SK-N-SH (cell line): ENCODE results near the gene TBC1D13. TPM values are rescaled to one million over a fixed set of nuclear protein-coding genes. Genes with fewer than 3 reads are reported as not detected.

Experiments
- CTCF ChIA-PET: fragments of 300-600, 350-600 bp; formaldehyde crosslinking; extraction: SDS; loops from one replicate; lab custom pipeline; 2021; lab: Yijun Ruan, JAX
- POLR2A ChIA-PET: fragments of 350-600 bp; sonication (Branson Sonifier 250); formaldehyde crosslinking; extraction: SDS; loops from one replicate; lab custom pipeline; 2020; ENCODE audit warnings: antibody characterized with exemption, inconsistent platforms; lab: Yijun Ruan, JAX
- DNase-seq: peaks from one replicate; pipeline ENCODE4 v3.0.0; 2012
- H2AFZ ChIP-seq: fragments of 200-600 bp; sonication (generic); 2 replicates; pipeline ENCODE4 v1.8.1; 2016; ENCODE audit warnings: antibody characterized with exemption, mild to moderate bottlenecking, low read depth
- H3F3A ChIP-seq: fragments of 200-600 bp; sonication (generic); replicated peaks from 2 replicates; pipeline ENCODE3; 2016; ENCODE audit warnings: antibody characterized with exemption, mild to moderate bottlenecking; ENCODE audit not compliant: insufficient read depth
- H3K27ac ChIP-seq, 2 experiments: fragments of 200-500 bp in 1 of 2; fragments of 200-600 bp in 1 of 2; sonication (Bioruptor generic) in 1 of 2; sonication (generic), shearing (Covaris generic) in 1 of 2; 2 replicates each; pipeline versions ENCODE4 v1.5.1 to v1.6.1; 2014 to 2016; ENCODE audit warnings: low read depth in 2 of 2, inconsistent platforms in 1 of 2, low read length in 1 of 2, mild to moderate bottlenecking in 1 of 2, mixed read lengths in 1 of 2
- H3K27me3 ChIP-seq: fragments of 200-600 bp; sonication (generic), shearing (Covaris generic); 2 replicates; pipeline ENCODE4 v1.6.1; 2016; ENCODE audit warnings: mixed run types; ENCODE audit not compliant: insufficient read depth
- H3K36me3 ChIP-seq, 2 experiments: fragments of 200-500 bp in 1 of 2; fragments of 200-600 bp in 1 of 2; sonication (Bioruptor generic) in 1 of 2; sonication (generic) in 1 of 2; replicated peaks in 1 of 2; 2 replicates each; pipeline versions ENCODE3 to v1.5.1; 2014 to 2016; ENCODE audit warnings: low read length in 1 of 2, mild to moderate bottlenecking in 1 of 2; ENCODE audit not compliant: insufficient read depth in 2 of 2, control insufficient read depth in 1 of 2
- H3K4me1 ChIP-seq, 2 experiments: fragments of 200-500 bp in 1 of 2; fragments of 200-600 bp in 1 of 2; sonication (Bioruptor generic) in 1 of 2; sonication (generic), shearing (Covaris generic) in 1 of 2; 2 replicates each; pipeline versions ENCODE4 v1.5.1 to v1.6.1; 2014 to 2016; ENCODE audit warnings: low read depth in 1 of 2, low read length in 1 of 2, mixed run types in 1 of 2; ENCODE audit not compliant: insufficient read depth in 2 of 2, control insufficient read depth in 1 of 2
- H3K4me2 ChIP-seq: fragments of 200-600 bp; sonication (generic), shearing (Covaris generic); 2 replicates; pipeline ENCODE4 v1.6.1; 2017; ENCODE audit warnings: mixed run types
- H3K4me3 ChIP-seq, 2 experiments: fragments of 200-500 bp in 1 of 2; fragments of 200-600 bp in 1 of 2; sonication (Bioruptor generic) in 1 of 2; sonication (generic), shearing (Covaris generic) in 1 of 2; 2 replicates each; pipeline versions ENCODE4 v1.5.1 to v1.8.1; 2014 to 2016; ENCODE audit warnings: low read depth in 2 of 2, inconsistent platforms in 1 of 2, low read length in 1 of 2, mild to moderate bottlenecking in 1 of 2, mixed read lengths in 1 of 2, moderate library complexity in 1 of 2
- H3K79me2 ChIP-seq: fragments of 200-600 bp; sonication (generic); 2 replicates; pipeline ENCODE4 v1.8.1; 2017; ENCODE audit warnings: mild to moderate bottlenecking; ENCODE audit not compliant: insufficient read depth
- H3K9ac ChIP-seq: fragments of 200-600 bp; sonication (generic); 2 replicates; pipeline ENCODE4 v1.6.1; 2017; ENCODE audit warnings: mixed run types
- H3K9me2 ChIP-seq: fragments of 200-600 bp; sonication (generic); 2 replicates; pipeline ENCODE4 v1.6.1; 2017; ENCODE audit warnings: mixed run types
- H3K9me3 ChIP-seq: fragments of 200-600 bp; sonication (generic); 2 replicates; pipeline ENCODE4 v1.6.1; 2017; ENCODE audit warnings: mixed run types, mild to moderate bottlenecking, moderate library complexity
- H4K20me1 ChIP-seq: fragments of 200-600 bp; sonication (generic); 2 replicates; pipeline ENCODE4 v1.6.1; 2017; ENCODE audit warnings: mild to moderate bottlenecking, mixed run types; ENCODE audit not compliant: insufficient read depth
- CTCF ChIP-seq: fragments of 200-600 bp; sonication (generic); IDR thresholded peaks from 2 replicates; pipeline ENCODE4 v1.6.1; 2017; ENCODE audit warnings: antibody characterized with exemption, mild to moderate bottlenecking, moderate library complexity
- EP300 ChIP-seq, 2 experiments: IDR thresholded peaks; 2 replicates each; pipeline versions ENCODE4 v1.4.0 to v1.6.1; 2012; ENCODE audit warnings: borderline replicate concordance in 1 of 2, low read depth in 1 of 2, low read length in 1 of 2
- FOXM1 ChIP-seq: IDR thresholded peaks from 2 replicates; pipeline ENCODE4 v1.4.0; 2012; ENCODE audit warnings: low read depth, mild to moderate bottlenecking
- GATA2 ChIP-seq: sonication (generic); formaldehyde crosslinking; IDR thresholded peaks from 2 replicates; pipeline ENCODE4 v1.5.0; 2020; ENCODE audit warnings: mild to moderate bottlenecking, missing genetic modification reagents
- JUND ChIP-seq: IDR thresholded peaks from 2 replicates; pipeline ENCODE4 v1.4.0; 2012
- MAX ChIP-seq: IDR thresholded peaks from 2 replicates; pipeline ENCODE4 v1.4.0; 2012; ENCODE audit warnings: low read depth
- RCOR1 ChIP-seq: fragments of 150-350 bp; IDR thresholded peaks from 2 replicates; pipeline ENCODE4 v1.6.1; 2017; ENCODE audit warnings: antibody characterized with exemption, low read length
- RXRA ChIP-seq: IDR thresholded peaks from 2 replicates; pipeline ENCODE4 v1.4.0; 2012; ENCODE audit warnings: low read depth, mild to moderate bottlenecking, borderline replicate concordance
- SIN3A ChIP-seq: IDR thresholded peaks from 2 replicates; pipeline ENCODE4 v1.6.1; 2012; ENCODE audit warnings: low read depth, mild to moderate bottlenecking, low read length, moderate library complexity, borderline replicate concordance
- YY1 ChIP-seq: IDR thresholded peaks from 2 replicates; pipeline ENCODE4 v1.4.0; 2012; ENCODE audit warnings: low read depth, mild to moderate bottlenecking
- ZBTB33 ChIP-seq: IDR thresholded peaks from 2 replicates; pipeline ENCODE4 v1.4.0; 2012; ENCODE audit warnings: low read depth, borderline replicate concordance
- WGBS: methylation state at CpG from one replicate; pipeline ENCODE4 v1.1.6; 2017; ENCODE audit warnings: low lambda C conversion rate; 5-methylcytosine and 5-hydroxymethylcytosine counted together
- polyA plus RNA-seq, 3 experiments: library from polyadenylated mRNA; depleted of rRNA; stranded (reverse); fragments of >200 nt; gene quantifications; 2 replicates each; pipeline ENCODE4 v1.2.3, GENCODE V29; 2012

Gene TBC1D13
- polyA plus RNA-seq, 1 of the 3 experiments (the other 2 are of a cell fraction): 19.1 TPM

- H4K20me1 ChIP-seq: no peaks in the 10 kb centered on the region
- H3K9me2 ChIP-seq: no peaks in the 10 kb centered on the region
- DNase-seq: no peak
- peaks cover 26 to 29% of the 10 kb centered on the region in 2 experiments for H3K36me3 ChIP-seq
- H3F3A ChIP-seq: no peaks in the 10 kb centered on the region
- no peaks in the 10 kb centered on the region for H3K9me3 ChIP-seq
- H2AFZ ChIP-seq: no peak overlapping the region
- 95% methylated on average over 12 of the region's 14 CpGs for WGBS
- TF ChIP-seq RXRA (no peak), GATA2 (CRISPR knock-in tag) (no peak), YY1 (no peak), SIN3A (no peak)
- ChIA-PET CTCF (interaction anchor here (2.8 kb wide), 1 partner anchor 13 kb away, joined by 8 read pairs; the partner anchor contains the start of gene ENDOG), POLR2A (no interaction called here)
- H3K9ac ChIP-seq: no peak overlapping the region
- H3K27me3 ChIP-seq: no peaks in the 10 kb centered on the region
- no peaks in the 10 kb centered on the region for H3K79me2 ChIP-seq
- H3K4me3 ChIP-seq: no peak overlapping the region
- H3K27ac ChIP-seq: no peak overlapping the region
- H3K4me1 ChIP-seq: no peaks in the 10 kb centered on the region
- no peak overlapping the region for H3K4me2 ChIP-seq
These were observed 18.6 kb downstream of the TBC1D13 start for GRCh38 chr9:128805661-128806060.

GRCh38 chr9:128807827-128808226 lies 20.8 kb downstream of the TBC1D13 start:
- Histone ChIP-seq H4K20me1 (no peaks in the 10 kb centered on the region), H3K9me2 (no peaks in the 10 kb centered on the region), H3K4me1 (no peaks in the 10 kb centered on the region), H3K27ac (no peak overlapping the region), H3K9ac (no peak overlapping the region), H2AFZ (no peak overlapping the region), H3K79me2 (no peaks in the 10 kb centered on the region), H3K9me3 (no peaks in the 10 kb centered on the region), H3K36me3 (peaks cover 15 to 24% of the 10 kb centered on the region in 2 experiments), H3K4me2 (no peak overlapping the region), H3K4me3 (no peak overlapping the region), H3F3A (no peaks in the 10 kb centered on the region), H3K27me3 (no peaks in the 10 kb centered on the region)
- CTCF ChIA-PET: interaction anchor here (2.8 kb wide), 1 partner anchor 10 kb away, joined by 11 read pairs; the partner anchor contains the start of gene ENDOG
- 71% methylated on average over 3 of the region's 14 CpGs for WGBS
- no peak for DNase-seq
- TF ChIP-seq CTCF (no peak), JUND (no peak)
- POLR2A ChIA-PET: no interaction called here

DNA sequence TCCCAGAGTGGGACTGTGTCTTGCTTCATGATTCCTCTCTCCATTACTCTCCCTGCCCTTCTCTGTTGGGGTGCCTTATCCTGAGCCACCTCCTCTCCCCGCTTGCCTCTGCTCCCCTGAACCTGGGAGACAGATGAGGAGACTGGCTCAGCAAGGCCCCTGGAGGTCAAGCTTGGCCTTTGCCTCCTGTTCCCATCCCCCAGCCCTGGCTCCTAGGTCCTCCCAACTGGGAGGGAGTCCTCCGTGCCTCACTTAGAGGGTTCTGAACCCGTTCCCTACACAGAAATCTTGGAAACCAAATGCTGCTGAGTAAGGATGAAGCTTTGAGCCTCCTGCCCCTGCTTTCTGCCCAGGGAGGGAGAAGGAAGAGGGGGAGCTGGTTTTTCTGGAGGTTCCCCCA lies 21.5 kb downstream of the TBC1D13 start:
- ChIA-PET POLR2A (no interaction called here), CTCF (interaction anchor here (2.4 to 2.8 kb wide), 2 partner anchors 10 to 106 kb away, joined by 5 to 11 read pairs; partner anchors contain the start of genes ENDOG and PKN3)
- H3K79me2 ChIP-seq: no peaks in the 10 kb centered on the region
- H3K4me1 ChIP-seq: no peaks in the 10 kb centered on the region
- DNase-seq: no peak
- no peaks in the 10 kb centered on the region for H3K27me3 ChIP-seq
- H3K9ac ChIP-seq: no peak overlapping the region
- H3K4me2 ChIP-seq: no peak overlapping the region
- H3F3A ChIP-seq: no peaks in the 10 kb centered on the region
- no peak overlapping the region for H3K4me3 ChIP-seq
- H3K27ac ChIP-seq: no peak overlapping the region
- no peaks in the 10 kb centered on the region for H4K20me1 ChIP-seq
- no peak overlapping the region for H2AFZ ChIP-seq
- 94% methylated on average over 3 of the region's 3 CpGs for WGBS
- H3K9me3 ChIP-seq: no peaks in the 10 kb centered on the region
- TF ChIP-seq RCOR1 (no peak), MAX (no peak), EP300 (IDR thresholded peaks at IDR 0.05; ENCODE audit: borderline replicate concordance in 1 of 2, low read depth in 1 of 2, low read length in 1 of 2) (no peak), ZBTB33 (no peak), YY1 (no peak), FOXM1 (no peak)
- TF ChIP-seq, all 33 proteins: peak for 0
- H3K9me2 ChIP-seq: no peaks in the 10 kb centered on the region
- H3K36me3 ChIP-seq: peaks cover 9 to 17% of the 10 kb centered on the region in 2 experiments
